Caki2 (cell line): ENCODE data around the gene ITGAV. TPM values are rescaled to one million over a fixed set of nuclear protein-coding genes. Genes with fewer than 3 reads are reported as not detected.
"Not testable (repeated sequence)": the region's sequence is repeated elsewhere in the genome, so short reads cannot be mapped to it uniquely, and the experiment has no call there.

ENCODE experiments used
- DNase-seq: peaks from one replicate; pipeline ENCODE4 v3.0.0-alpha.2; 2015; ENCODE audit warnings: low read depth
- in situ Hi-C: cut with HindIII; loops from 2 replicates; pipeline ENCODE4 v1.10.0; 2016; ENCODE audit warnings: low sequenced_read_pairs, low pct_unique_long_range_greater_than_20kb, mixed read lengths
- total RNA-seq: library from RNA; depleted of rRNA; stranded (reverse); fragments of >200 nt; shearing (Covaris generic); gene quantifications from 2 replicates; pipeline ENCODE4 v1.2.3, GENCODE V29; 2014; ENCODE audit warnings: low replicate concordance; rRNA removed

The ITGAV gene
- total RNA-seq: 122 and 155 TPM in 2 replicates

DNA sequence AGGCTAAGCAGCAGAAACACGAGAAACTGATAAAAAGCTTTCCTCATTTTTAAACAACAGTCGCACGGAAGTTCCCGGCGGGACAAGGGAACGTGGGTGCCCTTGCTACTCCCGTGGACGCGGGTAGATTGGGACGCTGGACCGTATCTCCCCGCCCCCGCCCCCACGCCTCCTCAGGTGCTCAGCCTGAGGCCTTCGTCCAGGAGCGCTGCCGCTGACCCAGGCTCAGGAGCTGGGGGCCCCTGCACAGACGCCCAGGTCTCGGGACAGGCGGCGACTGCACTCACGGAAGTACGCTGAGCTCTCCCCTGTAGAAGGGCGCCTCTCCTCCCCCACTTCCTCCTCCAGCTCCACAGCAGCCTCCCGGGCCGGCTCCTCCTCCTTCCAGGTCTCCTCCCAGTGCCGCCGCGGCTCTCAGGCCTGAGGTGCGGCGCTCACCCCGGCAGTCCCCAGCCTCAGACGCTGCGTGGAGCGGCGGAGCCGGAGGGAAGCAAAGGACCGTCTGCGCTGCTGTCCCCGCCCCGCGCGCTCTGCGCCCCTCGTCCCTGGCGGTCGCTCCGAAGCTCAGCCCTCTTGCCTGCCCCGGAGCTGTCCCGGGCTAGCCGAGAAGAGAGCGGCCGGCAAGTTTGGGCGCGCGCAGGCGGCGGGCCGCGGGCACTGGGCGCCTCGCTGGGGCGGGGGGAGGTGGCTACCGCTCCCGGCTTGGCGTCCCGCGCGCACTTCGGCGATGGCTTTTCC, at the start of gene ITGAV:
Gene ITGAV (plus strand): TSS at position 445 of the 738 bp plus-strand sequence. CDS start 283 bp downstream, at position 728.
- DNase-seq: peak; percentile 97
- in situ Hi-C loops: no loop called here

DNA sequence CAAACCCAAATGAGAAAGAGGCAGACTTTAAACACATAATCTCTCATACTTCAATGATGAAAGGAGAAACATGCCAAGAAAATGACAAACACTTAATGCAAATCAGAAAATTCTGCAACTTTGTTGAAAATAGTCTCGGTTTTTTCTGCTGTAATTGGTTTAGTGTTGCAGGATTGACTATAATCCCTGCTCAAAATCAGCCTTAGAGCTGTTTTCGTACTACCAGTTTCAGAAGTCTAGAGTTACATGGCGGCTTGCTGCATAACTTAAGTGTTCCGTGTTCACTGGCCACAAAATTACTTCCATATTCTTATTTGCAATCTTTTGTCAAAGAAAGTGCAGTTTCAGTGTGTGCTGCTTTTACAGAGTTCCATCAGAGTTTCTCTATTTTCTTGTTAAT, 48.9 kb upstream of the ITGAV start:
- in situ Hi-C loops: no loop called here
- no peak for DNase-seq

DNA sequence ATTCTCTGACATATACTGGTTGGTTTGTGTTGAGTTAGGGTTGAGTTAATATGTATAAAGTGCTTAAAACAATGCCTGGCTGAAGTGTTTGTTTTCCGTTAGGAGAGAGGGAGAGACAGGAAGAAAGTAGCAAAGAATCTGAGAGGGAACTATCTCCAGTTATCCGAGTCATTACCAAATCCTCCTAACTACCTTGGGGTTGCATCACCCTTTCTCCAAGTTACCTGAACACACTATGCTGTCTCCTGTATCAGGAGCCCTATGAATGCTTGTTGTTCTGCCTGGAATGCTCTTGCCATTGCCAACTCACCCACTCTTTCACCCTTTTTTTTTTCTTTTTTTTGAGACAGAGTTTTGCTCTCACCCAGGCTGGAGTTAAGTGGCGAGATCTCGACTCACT, 47.9 kb upstream of the ITGAV start:
- in situ Hi-C loops: no loop called here
- DNase-seq: peak; percentile 40

- in situ Hi-C loops: no loop called here
- DNase-seq: peak; percentile 77
These were observed 46.2 kb upstream of the ITGAV start for GRCh38 chr2:186543561-186544131.

- in situ Hi-C loops: no loop called here
- peak; percentile 95 for DNase-seq
These were observed 45.6 kb upstream of the ITGAV start for GRCh38 chr2:186544255-186544675.

GRCh38 chr2:186546846-186547245, 43.0 kb upstream of the ITGAV start:
- in situ Hi-C loops: no loop called here
- DNase-seq: no peak

GRCh38 chr2:186551323-186552050, 38.4 kb upstream of the ITGAV start:
- no peak for DNase-seq
- in situ Hi-C loops: no loop called here

DNA sequence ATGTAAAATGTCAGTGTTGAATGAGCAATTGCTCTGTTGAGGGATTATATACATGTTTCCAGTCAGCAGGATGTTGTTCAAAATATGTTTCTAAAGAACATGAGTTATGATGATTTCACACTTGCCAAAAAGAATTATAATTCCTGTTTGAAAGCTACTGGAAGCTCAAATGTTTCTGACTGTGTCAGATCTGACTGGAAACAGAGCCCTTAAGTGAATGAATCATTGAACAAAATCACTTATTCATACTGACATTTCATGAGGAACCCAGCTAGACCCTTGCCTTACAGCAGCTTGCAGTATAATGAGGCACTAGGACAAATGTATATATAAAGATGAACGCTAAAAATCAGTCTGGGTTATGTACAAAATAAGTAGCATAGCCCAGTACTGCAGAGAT, 35.4 kb upstream of the ITGAV start:
- DNase-seq: no peak
- in situ Hi-C loops: no loop called here

DNA sequence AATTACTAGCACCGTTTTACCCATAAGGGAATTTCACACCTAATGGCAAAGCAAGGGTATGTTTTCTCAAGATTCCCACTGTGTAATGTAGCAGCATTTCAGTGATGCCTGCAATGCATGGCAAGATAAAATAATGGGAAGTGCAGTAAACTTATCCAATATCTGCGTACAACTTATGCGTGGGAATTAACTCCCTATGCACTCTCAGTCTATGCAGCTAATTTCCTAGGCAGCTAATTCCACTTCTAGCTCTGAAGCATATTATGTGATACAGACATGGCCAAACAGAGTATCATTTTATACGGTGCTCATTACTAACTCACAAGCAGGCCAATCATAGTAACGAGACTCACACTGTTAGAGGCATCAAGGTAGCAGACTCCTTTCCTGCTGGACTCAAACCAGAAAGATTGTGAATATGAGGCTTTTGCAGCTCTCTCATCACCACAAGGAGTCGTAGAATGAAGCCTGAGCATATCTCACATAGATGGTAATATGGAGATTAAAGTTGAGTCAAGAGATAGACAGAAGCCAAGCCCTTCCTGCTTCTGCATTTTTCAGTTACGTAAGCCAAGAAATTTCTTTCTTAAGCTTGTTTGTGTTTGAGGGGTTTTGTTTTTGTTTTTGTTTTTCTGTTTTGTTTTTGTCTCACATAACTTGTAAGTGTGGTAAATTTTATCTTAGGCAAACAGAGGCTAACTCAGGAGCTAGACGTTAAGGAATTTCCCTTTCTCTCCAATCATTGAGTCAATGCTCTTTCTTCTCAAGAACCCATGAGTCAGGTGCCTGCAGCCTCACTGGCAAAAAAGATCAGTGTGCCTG, 34.8 kb upstream of the ITGAV start:
- peak; percentile 47 for DNase-seq
- in situ Hi-C loops: no loop called here

GRCh38 chr2:186558512-186559276, 31.2 kb upstream of the ITGAV start:
- no peak for DNase-seq
- in situ Hi-C loops: no loop called here

DNA sequence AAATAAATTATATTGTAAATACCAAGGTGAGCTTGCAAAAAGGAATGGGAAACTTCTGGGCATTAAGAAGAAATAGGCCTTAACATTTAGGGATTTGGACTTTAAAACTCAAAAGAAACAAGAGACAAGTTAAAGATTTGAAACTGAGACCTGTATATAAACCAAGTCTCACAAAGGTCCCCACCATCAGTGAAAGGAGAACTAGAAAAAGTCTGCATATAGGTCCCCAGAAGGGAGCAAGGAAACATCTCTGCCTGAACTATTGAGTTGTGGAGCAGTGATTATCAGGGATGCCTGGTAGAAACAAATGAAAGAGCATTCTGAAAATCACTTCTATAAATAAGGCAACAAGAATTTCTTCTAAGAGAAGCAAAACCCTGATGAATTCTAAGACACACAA, 30.5 kb upstream of the ITGAV start:
- no peak for DNase-seq
- in situ Hi-C loops: no loop called here

- in situ Hi-C loops: no loop called here
- no peak for DNase-seq
These were observed 30.0 kb upstream of the ITGAV start for GRCh38 chr2:186559848-186560247.

DNA sequence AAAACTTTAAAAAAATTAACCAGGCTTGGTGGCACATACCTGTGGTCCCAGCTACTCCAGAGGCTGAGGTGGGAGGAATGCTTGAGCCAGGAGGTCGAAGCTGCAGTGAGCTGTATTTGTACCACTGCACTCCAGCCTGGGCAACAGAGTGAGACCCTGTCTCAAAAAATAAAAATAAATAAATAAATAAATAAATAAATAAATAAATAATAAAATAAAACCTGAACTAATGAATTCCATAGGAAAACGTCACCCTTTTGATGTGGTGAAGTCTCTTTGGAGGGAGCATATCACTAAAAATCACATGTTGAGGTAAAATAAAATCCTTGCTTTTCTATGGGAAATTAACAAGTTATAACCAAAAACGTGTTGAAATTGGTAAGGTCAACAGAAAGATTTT, 29.6 kb upstream of the ITGAV start:
- in situ Hi-C loops: no loop called here
- DNase-seq: no peak

- in situ Hi-C loops: no loop called here
- DNase-seq: no peak
These were observed 28.2 kb upstream of the ITGAV start for GRCh38 chr2:186561467-186562208.

DNA sequence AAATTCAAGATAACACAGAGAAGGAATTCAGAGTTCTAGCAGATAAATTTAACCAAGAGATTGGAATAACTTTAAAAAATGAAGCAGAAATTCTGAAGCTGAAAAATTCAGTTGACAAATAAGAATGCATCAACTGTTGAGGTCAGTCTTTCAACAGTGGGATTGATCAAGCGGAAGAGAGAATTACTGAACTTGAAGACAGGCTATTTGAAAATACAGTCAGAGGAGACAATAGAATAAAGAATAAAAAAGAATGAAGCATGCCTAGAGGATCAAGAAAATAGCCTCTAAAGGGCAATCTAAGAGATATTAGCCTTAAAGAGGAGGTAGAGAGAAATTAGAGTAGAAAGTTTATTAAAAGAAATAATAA, 27.7 kb upstream of the ITGAV start:
- in situ Hi-C loops: no loop called here
- no peak for DNase-seq

DNA sequence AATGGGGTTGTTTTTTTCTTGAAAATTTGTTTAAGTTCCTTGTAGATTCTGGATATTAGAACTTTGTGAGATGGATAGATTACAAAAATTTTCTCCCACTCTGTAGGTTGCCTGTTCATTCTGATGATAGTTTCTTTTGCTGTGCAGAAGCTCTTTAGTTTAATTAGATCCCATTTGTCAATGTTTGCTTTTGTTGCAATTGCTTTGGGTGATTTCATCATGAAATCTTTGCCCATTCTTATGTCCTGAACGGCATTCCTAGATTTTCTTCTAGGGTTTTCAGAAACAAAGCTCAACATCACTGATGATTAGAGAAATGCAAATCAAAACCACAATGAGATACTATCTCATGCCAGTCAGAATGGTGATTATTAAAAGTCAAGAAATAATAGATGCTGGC, 21.3 kb upstream of the ITGAV start:
- DNase-seq, in situ Hi-C loops: not testable (repeated sequence)

GRCh38 chr2:186569127-186569526, 20.7 kb upstream of the ITGAV start:
- in situ Hi-C loops, DNase-seq: not testable (repeated sequence)
